K562 (cell line): ENCODE measurements around the gene CPPED1. TPM values are rescaled to one million over a fixed set of nuclear protein-coding genes. Genes with fewer than 3 reads are reported as not detected.

Source experiments
- ATF2 ChIP-seq: sonication (generic); formaldehyde crosslinking; IDR thresholded peaks from 2 replicates; pipeline ENCODE4 v1.8.1; 2022; ENCODE audit warnings: missing genetic modification reagents
- FOSL1 ChIP-seq: fragments of 200-800 bp; sonication (Bioruptor generic); conservative IDR thresholded peaks from 2 replicates; pipeline ENCODE4 v1.6.1; 2016; ENCODE audit warnings: missing genetic modification characterization, missing compliant biosample characterization
- FOXM1 ChIP-seq, 2 experiments: fragments of 450-650 bp in 1 of 2; sonication (generic) in 1 of 2; formaldehyde crosslinking in 1 of 2; IDR thresholded peaks; 2 replicates each; pipeline versions ENCODE4 v1.6.1 to v1.9.0; 2017 to 2022; ENCODE audit warnings: low read depth in 2 of 2, mild to moderate bottlenecking in 2 of 2, missing genetic modification reagents in 1 of 2, moderate library complexity in 1 of 2
- HCFC1 ChIP-seq: IDR thresholded peaks from 2 replicates; pipeline ENCODE4 v1.6.1; 2012; ENCODE audit warnings: low read depth, low read length, improper control_type of control experiment
- HNRNPK ChIP-seq: fragments of 200-400 bp; formaldehyde crosslinking; IDR thresholded peaks from one replicate; pipeline ENCODE4 v1.6.1; 2018; ENCODE audit warnings: mild to moderate bottlenecking, low read depth, low read length; ENCODE audit not compliant: poor library complexity, severe bottlenecking
- MAX ChIP-seq: sonication (generic); formaldehyde crosslinking; IDR thresholded peaks from 2 replicates; pipeline ENCODE4 v1.9.0; 2022; ENCODE audit warnings: mild to moderate bottlenecking, missing genetic modification reagents
- MYC ChIP-seq, 2 experiments: fragments of 250-450 bp in 1 of 2; sonication (Bioruptor Pico) in 1 of 2; IDR thresholded peaks; 2 replicates each; pipeline versions ENCODE4 v1.5.1 to v1.6.1; 2012 to 2021; ENCODE audit warnings: low read depth in 2 of 2, borderline replicate concordance in 1 of 2, improper control_type of control experiment in 1 of 2, low read length in 1 of 2, mild to moderate bottlenecking in 1 of 2, moderate library complexity in 1 of 2
- PKNOX1 ChIP-seq: fragments of 450-650 bp; IDR thresholded peaks from 2 replicates; pipeline ENCODE4 v1.6.1; 2016
- RBFOX2 ChIP-seq: fragments of 200-400 bp; formaldehyde crosslinking; IDR thresholded peaks from 2 replicates; pipeline ENCODE4 v1.6.1; 2017; ENCODE audit warnings: low read depth, mild to moderate bottlenecking, low read length, moderate library complexity
- REST ChIP-seq, 2 experiments: fragments of 450-650 bp; formaldehyde crosslinking in 1 of 2; IDR thresholded peaks; 2 replicates each; pipeline versions ENCODE4 v1.4.0 to v1.6.1; 2014 to 2020; ENCODE audit warnings: mild to moderate bottlenecking in 2 of 2, borderline replicate concordance in 1 of 2, low read depth in 1 of 2
- SIRT6 ChIP-seq: IDR thresholded peaks from one replicate; pipeline ENCODE4 v1.6.1; 2012; ENCODE audit warnings: low read depth, mild to moderate bottlenecking, control low read depth, inconsistent platforms, low read length, moderate library complexity
- SMARCC2 ChIP-seq: fragments of 450-650 bp; IDR thresholded peaks from 2 replicates; pipeline ENCODE4 v1.6.1; 2017; ENCODE audit warnings: antibody characterized with exemption, moderate library complexity, mild to moderate bottlenecking, low read depth
- TAF15 ChIP-seq: fragments of 200-400 bp; formaldehyde crosslinking; IDR thresholded peaks from 2 replicates; pipeline ENCODE4 v1.6.1; 2017; ENCODE audit warnings: mild to moderate bottlenecking, low read depth, low read length, moderate library complexity
- ZNF175 ChIP-seq: fragments of 200-800 bp; sonication (Bioruptor generic); IDR thresholded peaks from 2 replicates; pipeline ENCODE4 v1.6.1; 2016; ENCODE audit warnings: low read depth, mild to moderate bottlenecking, missing genetic modification characterization, missing compliant biosample characterization
- ZNF584 ChIP-seq: fragments of 200-800 bp; sonication (Bioruptor generic); IDR thresholded peaks from 2 replicates; pipeline ENCODE4 v1.6.1; 2016; ENCODE audit warnings: low read depth, mild to moderate bottlenecking, missing genetic modification characterization, missing compliant biosample characterization
- polyA plus RNA-seq, 8 experiments: library from polyadenylated mRNA; depleted of rRNA in 4 of 8; stranded (reverse) in 5 of 8; unstranded in 3 of 8; fragments of >200 nt; fragmentation: Nextera tagmentation in 2 of 8; fragmentation: Illumina TruSeq in 1 of 8; extraction: Ambion mirVana in 2 of 8; extraction: Trizol in 1 of 8; gene quantifications; 2 replicates each; pipeline versions ENCODE4 v1.2.1 to v1.2.3, GENCODE V29; 2011 to 2014; ENCODE audit warnings: inconsistent platforms in 1 of 8, missing spikeins in 1 of 8
- total RNA-seq, 7 experiments: library from RNA; depleted of rRNA in 6 of 7; stranded (reverse); fragments of >200 nt in 6 of 7; fragmentation: Illumina TruSeq in 2 of 7; extraction: Trizol in 2 of 7; gene quantifications; 2 replicates each; pipeline versions ENCODE4 v1.2.1 to v1.2.3, GENCODE V29; 2011 to 2021; ENCODE audit warnings: low replicate concordance in 1 of 7

The CPPED1 gene
- total and polyA plus RNA-seq, 9 of the 15 experiments (the other 6 are each of a cell fraction or from before 2014, with no cell fraction given): 7.5 to 25.7 (median 16.9) TPM

GRCh38 chr16:12661656-12662172 is 142.0 kb downstream of the CPPED1 start (continued):
- TF ChIP-seq MYC (IDR thresholded peaks at IDR 0.05; ENCODE audit: low read depth, low read length) (no peak), MYC (CRISPR knock-in tag; IDR thresholded peaks at IDR 0.05; ENCODE audit: borderline replicate concordance, low read depth) (no peak), FOXM1 (IDR thresholded peaks at IDR 0.05; ENCODE audit: low read depth) (no peak), FOXM1 (CRISPR knock-in tag; IDR thresholded peaks at IDR 0.05; ENCODE audit: low read depth) (no peak), ZNF175 (no peak), SIRT6 (no peak), REST (IDR thresholded peaks at IDR 0.05; ENCODE audit: borderline replicate concordance) (peak; percentile 99), REST (CRISPR knock-in tag; IDR thresholded peaks at IDR 0.05; ENCODE audit: low read depth) (peak; percentile 93), MAX (no peak), RBFOX2 (no peak), SMARCC2 (no peak), ZNF584 (no peak), FOSL1 (no peak), HCFC1 (no peak), ATF2 (no peak), PKNOX1 (no peak), TAF15 (no peak), HNRNPK (no peak)
